NCI-H524 (cell line): ENCODE data around the gene GBP1.

ENCODE experiments used
- DNase-seq, 2 experiments: peaks; one replicate each; lab custom pipeline; 2025; lab: John Stamatoyannopoulos, UW

GBP1 gene

GRCh38 chr1:89005286-89006151 is 59.5 kb downstream of the GBP1 start:
- no peak for DNase-seq
